WERI-Rb-1 (cell line): Measurements from ENCODE around the gene ZNF32.

ENCODE experiments used
- DNase-seq: peaks from one replicate; pipeline ENCODE4 v3.0.0-alpha.2; 2020
- H3K27ac ChIP-seq: fragments of 250-450 bp; sonication (Bioruptor Pico); 2 replicates; pipeline ENCODE4 v1.5.1; 2020; ENCODE audit warnings: mild to moderate bottlenecking, moderate library complexity
- H3K27me3 ChIP-seq: fragments of 250-450 bp; sonication (Bioruptor Pico); 2 replicates; pipeline ENCODE4 v1.5.1; 2021; ENCODE audit warnings: mild to moderate bottlenecking, low read depth, moderate library complexity; ENCODE audit not compliant: insufficient read depth, severe bottlenecking
- H3K36me3 ChIP-seq: fragments of 250-450 bp; sonication (Bioruptor Pico); 2 replicates; pipeline ENCODE4 v1.5.1; 2020; ENCODE audit warnings: mild to moderate bottlenecking, moderate library complexity
- H3K4me3 ChIP-seq: 2 replicates; pipeline ENCODE4 v1.5.1; 2011; ENCODE audit warnings: low read depth, mild to moderate bottlenecking, control low read depth, low read length
- H3K9me3 ChIP-seq: fragments of 250-450 bp; sonication (Bioruptor Pico); 2 replicates; pipeline ENCODE4 v1.5.1; 2021; ENCODE audit warnings: mild to moderate bottlenecking, moderate library complexity; ENCODE audit not compliant: severe bottlenecking
- TF ChIP-seq, protein P1 (sequence below): IDR thresholded peaks from 2 replicates; pipeline ENCODE4 v1.5.1; 2011; ENCODE audit warnings: low read depth, mild to moderate bottlenecking, control low read depth, inconsistent platforms, low read length

The ZNF32 gene

DNA sequence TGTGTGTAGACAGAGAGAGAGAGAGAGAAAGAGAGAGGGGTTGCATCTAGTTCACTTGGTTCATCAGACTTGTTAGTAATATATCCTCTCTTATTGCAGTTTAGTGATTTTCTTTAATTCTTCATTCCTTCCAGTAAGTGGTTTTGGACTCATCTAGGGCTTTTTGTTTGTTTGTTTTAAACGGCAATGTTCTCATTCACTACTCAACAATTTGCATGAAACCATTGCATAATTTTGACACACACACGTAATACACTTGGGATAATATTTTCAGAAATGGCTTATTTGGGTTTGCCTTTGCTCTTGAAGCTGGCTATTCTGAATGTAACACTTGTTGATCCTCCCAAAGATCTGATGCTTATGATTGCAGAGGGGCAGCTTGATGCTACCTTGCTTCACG, 16.4 kb upstream of the ZNF32 start:
- Histone ChIP-seq H3K36me3 (no peaks in the 10 kb centered on the region), H3K27ac (no peak overlapping the region), H3K9me3 (no peaks in the 10 kb centered on the region), H3K4me3 (no peak overlapping the region), H3K27me3 (peaks cover 24% of the 10 kb centered on the region)
- TF ChIP-seq, protein P1, sequence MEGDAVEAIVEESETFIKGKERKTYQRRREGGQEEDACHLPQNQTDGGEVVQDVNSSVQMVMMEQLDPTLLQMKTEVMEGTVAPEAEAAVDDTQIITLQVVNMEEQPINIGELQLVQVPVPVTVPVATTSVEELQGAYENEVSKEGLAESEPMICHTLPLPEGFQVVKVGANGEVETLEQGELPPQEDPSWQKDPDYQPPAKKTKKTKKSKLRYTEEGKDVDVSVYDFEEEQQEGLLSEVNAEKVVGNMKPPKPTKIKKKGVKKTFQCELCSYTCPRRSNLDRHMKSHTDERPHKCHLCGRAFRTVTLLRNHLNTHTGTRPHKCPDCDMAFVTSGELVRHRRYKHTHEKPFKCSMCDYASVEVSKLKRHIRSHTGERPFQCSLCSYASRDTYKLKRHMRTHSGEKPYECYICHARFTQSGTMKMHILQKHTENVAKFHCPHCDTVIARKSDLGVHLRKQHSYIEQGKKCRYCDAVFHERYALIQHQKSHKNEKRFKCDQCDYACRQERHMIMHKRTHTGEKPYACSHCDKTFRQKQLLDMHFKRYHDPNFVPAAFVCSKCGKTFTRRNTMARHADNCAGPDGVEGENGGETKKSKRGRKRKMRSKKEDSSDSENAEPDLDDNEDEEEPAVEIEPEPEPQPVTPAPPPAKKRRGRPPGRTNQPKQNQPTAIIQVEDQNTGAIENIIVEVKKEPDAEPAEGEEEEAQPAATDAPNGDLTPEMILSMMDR = no peak
- DNase-seq = no peak

DNA sequence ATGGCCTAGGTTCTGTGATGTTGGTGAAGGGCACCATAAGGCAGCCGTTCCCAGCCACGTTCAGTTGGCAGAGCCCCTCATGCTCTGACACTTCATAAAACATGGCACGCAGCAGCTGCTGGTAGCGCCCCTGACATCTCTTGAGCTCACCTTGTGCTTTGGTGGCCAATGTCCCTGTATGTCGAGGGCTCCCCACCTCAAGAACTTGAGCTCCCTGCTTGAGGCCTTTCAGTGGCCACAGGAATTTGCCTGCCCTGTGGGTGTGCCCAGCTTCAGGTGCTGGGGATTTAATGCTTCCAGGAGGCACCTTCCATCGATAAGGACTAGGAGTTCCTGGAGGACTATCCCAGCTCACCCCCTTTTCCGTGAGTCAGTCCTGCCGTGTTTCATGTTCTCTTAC, 9.5 kb upstream of the ZNF32 start:
- peaks cover 9% of the 10 kb centered on the region for H3K27me3 ChIP-seq
- H3K36me3 ChIP-seq = no peaks in the 10 kb centered on the region
- no peaks in the 10 kb centered on the region for H3K9me3 ChIP-seq
- no peak overlapping the region for H3K4me3 ChIP-seq
- TF ChIP-seq, protein P1 = no peak
- no peak overlapping the region for H3K27ac ChIP-seq
- DNase-seq = no peak

DNA sequence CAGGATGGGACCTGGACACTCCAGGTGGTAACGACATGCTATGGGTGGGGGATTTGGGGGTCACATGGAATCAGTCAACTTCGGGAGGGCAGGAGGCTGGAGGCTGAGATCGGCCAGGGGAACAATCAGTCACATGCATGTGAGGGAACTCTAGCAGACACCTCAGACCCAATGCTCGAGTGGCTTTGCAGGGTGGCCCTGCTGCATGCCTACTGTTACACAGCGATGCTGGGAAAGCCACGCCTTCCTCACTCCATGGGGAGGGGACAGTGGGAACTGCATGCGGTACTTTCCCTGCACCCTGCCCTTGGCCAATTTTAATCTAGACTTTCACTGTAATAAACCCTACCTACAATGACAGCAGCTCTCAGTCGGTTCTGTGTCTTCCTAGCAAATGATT, 6.6 kb upstream of the ZNF32 start:
- Histone ChIP-seq H3K4me3 (no peak overlapping the region), H3K36me3 (no peaks in the 10 kb centered on the region), H3K9me3 (no peaks in the 10 kb centered on the region), H3K27ac (no peak overlapping the region), H3K27me3 (peaks cover 9% of the 10 kb centered on the region)
- DNase-seq = no peak
- TF ChIP-seq, protein P1 = no peak

DNA sequence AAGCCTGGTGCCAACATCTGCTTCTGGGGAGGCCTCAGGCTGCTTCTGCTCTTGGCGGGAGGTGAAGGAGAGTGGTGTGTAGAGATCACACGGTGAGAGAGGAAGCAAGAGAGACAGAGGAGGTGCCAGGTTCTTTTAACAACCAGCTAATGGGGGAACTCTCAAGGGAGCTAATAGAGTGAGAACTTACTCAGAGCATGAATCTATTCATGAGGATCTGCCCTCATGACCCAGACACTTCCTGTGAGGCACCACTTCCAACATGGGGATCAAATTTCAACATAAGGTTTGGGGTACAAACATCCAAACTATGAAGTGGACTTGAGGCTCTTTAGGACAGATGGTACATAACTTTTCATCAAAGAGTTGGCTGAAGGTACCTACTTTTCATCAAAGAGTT, 5.1 kb upstream of the ZNF32 start:
- no peak for DNase-seq
- TF ChIP-seq, protein P1 = no peak
- Histone ChIP-seq H3K27ac (no peak overlapping the region), H3K36me3 (no peaks in the 10 kb centered on the region), H3K4me3 (no peak overlapping the region), H3K9me3 (no peaks in the 10 kb centered on the region), H3K27me3 (peaks cover 4% of the 10 kb centered on the region)

DNA sequence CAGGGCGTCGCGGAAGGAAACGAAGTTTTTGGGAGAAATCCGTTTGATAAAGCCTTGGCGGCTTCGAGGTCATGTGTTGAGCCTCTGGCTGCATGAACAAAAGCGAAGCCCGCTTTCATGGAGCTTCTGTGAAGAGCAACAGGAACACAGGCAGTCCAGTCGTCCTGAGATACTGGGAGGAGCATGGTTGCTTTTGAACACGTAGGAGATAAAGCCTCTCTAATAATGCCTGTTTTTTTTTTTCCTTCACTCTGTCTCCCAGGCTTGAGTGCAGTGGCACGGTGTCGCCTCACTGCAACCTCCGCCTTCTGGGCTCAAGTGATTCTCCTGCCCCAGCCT, 473 bp upstream of the ZNF32 start:
- TF ChIP-seq, protein P1 = no peak
- Histone ChIP-seq H3K27me3 (no peaks in the 10 kb centered on the region), H3K36me3 (peaks cover 26% of the 10 kb centered on the region), H3K9me3 (peaks cover 25% of the 10 kb centered on the region), H3K27ac (peak overlapping the region; percentile 83), H3K4me3 (peak overlapping the region; percentile 83)
- DNase-seq = no peak

DNA sequence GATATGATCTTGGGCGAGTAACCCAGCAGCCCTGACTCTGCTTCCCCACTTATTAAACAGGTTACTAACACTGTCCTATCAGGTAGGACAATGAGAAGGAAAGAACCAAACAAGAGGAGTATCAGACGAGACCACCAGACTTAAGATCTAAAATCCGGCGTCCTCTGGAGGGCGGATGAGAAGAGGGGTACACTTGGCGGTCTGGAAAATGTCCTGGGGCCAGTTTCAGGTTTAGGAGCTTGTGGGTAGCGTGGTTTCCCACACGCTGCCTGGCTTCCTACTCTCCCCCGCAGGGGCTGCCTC, 635 bp downstream of the ZNF32 start:
- no peak for DNase-seq
- H3K9me3 ChIP-seq = peaks cover 32% of the 10 kb centered on the region
- peak overlapping the region; percentile 83 for H3K4me3 ChIP-seq
- peak overlapping the region; percentile 83 for H3K27ac ChIP-seq
- H3K36me3 ChIP-seq = peaks cover 37% of the 10 kb centered on the region
- no peaks in the 10 kb centered on the region for H3K27me3 ChIP-seq
- TF ChIP-seq, protein P1 = no peak
